ENCODE measurements around the gene AKR1B15. TPM values are rescaled to one million over a fixed set of nuclear protein-coding genes. Genes with fewer than 3 reads are reported as not detected.
A peak's percentile ranks its signal among the peaks of the same experiment; 100 is the strongest.

AKR1B15 gene
- total and polyA plus RNA-seq, 2 experiments from 2014 or later, result not detected

GRCh38 chr7:134514663-134515062 is 34.2 kb upstream of the AKR1B15 start:
- no peak for TF ChIP-seq ZNF331 (CRISPR knock-in tag; IDR thresholded peaks at IDR 0.05; ENCODE audit: low read depth)
- no peak for TF ChIP-seq ZNF462 (CRISPR knock-in tag; IDR thresholded peaks at IDR 0.05)
- peak; percentile 80 to 90 for TF ChIP-seq CTCF (conservative IDR thresholded peaks at IDR 0.05; ENCODE audit: low read depth in 2 of 2)
- no peak for TF ChIP-seq NANOG (IDR thresholded peaks at IDR 0.05; ENCODE audit: borderline replicate concordance)
- Mint-ChIP-seq H3K27me3 (ENCODE audit: insufficient read depth, low read depth, poor library complexity) (no peaks in the 10 kb centered on the region), H3K9me3 (no peaks in the 10 kb centered on the region; the same call in 2 of the 3 replicates), H3K4me3 (no peak overlapping the region), H3K4me1 (peaks cover 2% of the 10 kb centered on the region; the same call in 2 of the 3 replicates), H3K36me3 (ENCODE audit: low read depth) (no peaks in the 10 kb centered on the region), H3K27ac (no peak overlapping the region)
- H3K79me2 ChIP-seq (replicated peaks; ENCODE audit: insufficient read depth), result no peaks in the 10 kb centered on the region
- no peak overlapping the region for H3K4me3 ChIP-seq
- no peaks in the 10 kb centered on the region for H3K36me3 ChIP-seq (ENCODE audit: insufficient read depth)
- no peaks in the 10 kb centered on the region for H3K4me1 ChIP-seq (ENCODE audit: insufficient read depth)
- no peak overlapping the region for H2AFZ ChIP-seq
- no peaks in the 10 kb centered on the region for H3F3A ChIP-seq (replicated peaks; ENCODE audit: low read depth)
- no peaks in the 10 kb centered on the region for H4K20me1 ChIP-seq (replicated peaks; ENCODE audit: insufficient read depth)
- ATAC-seq (peak; percentile 70), DNase-seq (ENCODE audit: low spot score) (peak; percentile 93)
- no peaks in the 10 kb centered on the region for H3K9me2 ChIP-seq (ENCODE audit: insufficient read depth)
- H3K27ac ChIP-seq (ENCODE audit: low read depth), result no peak overlapping the region
- no peaks in the 10 kb centered on the region for H3K27me3 ChIP-seq (ENCODE audit: insufficient read depth)
- H3K4me2 ChIP-seq, result no peak overlapping the region
